GM21381 (cell line): ENCODE results near the gene SULT1C2.
"Not testable (repeated sequence)": the region's sequence is repeated elsewhere in the genome, so short reads cannot be mapped to it uniquely, and the experiment has no call there.

ENCODE experiments used
- ATAC-seq: cut with Tn5 transposase; IDR thresholded peaks from one replicate; pipeline ENCODE4 v1.9.1; 2021; ENCODE audit warnings: mild to moderate bottlenecking, moderate library complexity; ENCODE audit not compliant: unreplicated experiment

The SULT1C2 gene

GRCh38 chr2:108288534-108289106, at the start of gene SULT1C2:
SULT1C2 (plus strand) TSS chr2:108288895; CDS start chr2:108293668, 4,773 bp downstream.
- no peak for ATAC-seq

- ATAC-seq: no peak
These were observed 48.9 kb upstream of the SULT1C2 start, which contains the start of gene SULT1C3 for GRCh38 chr2:108239786-108240185. SULT1C3 (plus strand) TSS chr2:108239968; CDS start chr2:108247195, 7,227 bp downstream.

- ATAC-seq: no peak
These were observed 47.7 kb upstream of the SULT1C2 start for GRCh38 chr2:108240966-108241365.

GRCh38 chr2:108243566-108243965, 45.1 kb upstream of the SULT1C2 start:
- ATAC-seq: no peak

- ATAC-seq: no peak
These were observed 43.9 kb upstream of the SULT1C2 start for GRCh38 chr2:108244667-108245414.

GRCh38 chr2:108253106-108253505, 35.6 kb upstream of the SULT1C2 start:
- no peak for ATAC-seq

GRCh38 chr2:108257757-108258331, 30.9 kb upstream of the SULT1C2 start:
- no peak for ATAC-seq

GRCh38 chr2:108260773-108261172, 27.9 kb upstream of the SULT1C2 start:
- no peak for ATAC-seq

- ATAC-seq: no peak
These were observed 26.7 kb upstream of the SULT1C2 start for GRCh38 chr2:108262036-108262435.

GRCh38 chr2:108263401-108263800, 25.3 kb upstream of the SULT1C2 start:
- no peak for ATAC-seq

- no peak for ATAC-seq
These were observed 22.5 kb upstream of the SULT1C2 start for GRCh38 chr2:108266218-108266617.

GRCh38 chr2:108267101-108267500, 21.6 kb upstream of the SULT1C2 start:
- no peak for ATAC-seq

GRCh38 chr2:108268001-108268400, 20.7 kb upstream of the SULT1C2 start:
- ATAC-seq: no peak

GRCh38 chr2:108270346-108270745, 18.3 kb upstream of the SULT1C2 start:
- no peak for ATAC-seq

- ATAC-seq: no peak
These were observed 17.8 kb upstream of the SULT1C2 start for GRCh38 chr2:108270768-108271506.

- no peak for ATAC-seq
These were observed 16.9 kb upstream of the SULT1C2 start for GRCh38 chr2:108271691-108272253.

GRCh38 chr2:108278631-108279030, 10.1 kb upstream of the SULT1C2 start:
- ATAC-seq: no peak

GRCh38 chr2:108279468-108279867, 9.2 kb upstream of the SULT1C2 start:
- no peak for ATAC-seq

GRCh38 chr2:108280466-108280865, 8.2 kb upstream of the SULT1C2 start:
- no peak for ATAC-seq

- not testable (repeated sequence) for ATAC-seq
These were observed 4.1 kb upstream of the SULT1C2 start for GRCh38 chr2:108284566-108284965.

GRCh38 chr2:108285616-108286015, 3.1 kb upstream of the SULT1C2 start:
- ATAC-seq: no peak
